Right lobe of liver (tissue), 4 donors: ENCODE data around the gene TMEM87A.

Experiments used
- CTCF ChIP-seq, 4 donors: fragments of 200-600 bp in 3 of 4; fragments of 450-650 bp in 1 of 4; IDR thresholded peaks; one replicate each; pipeline versions ENCODE4 v1.5.1 to v1.8.0; 2016 to 2022; ENCODE audit warnings: antibody characterized with exemption in 4 of 4, mild to moderate bottlenecking in 2 of 4
- POLR2A ChIP-seq: fragments of 450-650 bp; IDR thresholded peaks from one replicate; pipeline ENCODE4 v1.6.1; 2017; ENCODE audit warnings: antibody characterized with exemption, mild to moderate bottlenecking
- donor health status: DM: no; HTN: no; CAD: no.
- donor health status: DM: no; HTN: no; CAD: no.
- donor health status: DM: no; HTN: yes; CAD: no.

DNA sequence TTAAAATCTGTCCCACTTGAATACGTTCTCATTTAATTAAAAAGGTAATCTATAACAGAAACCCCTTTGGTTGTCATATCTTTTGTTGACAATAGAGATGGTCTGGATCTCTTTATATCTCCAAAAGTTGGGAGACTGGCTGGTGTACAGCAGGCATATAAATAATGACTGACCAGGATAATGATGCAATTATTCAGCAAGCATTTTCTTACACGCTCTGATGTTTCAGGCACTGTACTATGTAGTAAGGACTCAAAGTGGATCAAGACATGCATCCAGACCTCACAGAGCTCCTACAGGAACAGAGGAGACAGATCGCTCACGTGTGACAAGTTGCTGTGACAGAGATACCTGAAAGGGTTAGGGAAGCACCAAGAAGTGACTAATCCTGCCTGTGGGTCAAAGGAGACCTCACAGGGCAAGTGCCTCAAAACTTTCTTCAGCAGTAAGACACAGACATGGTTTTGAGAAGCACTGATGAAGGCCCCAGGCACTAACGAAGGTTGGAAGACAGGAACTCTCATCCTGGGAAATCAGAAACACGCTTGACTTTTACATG is 90.8 kb downstream of the TMEM87A start:
- TF ChIP-seq CTCF (IDR thresholded peaks at IDR 0.05) (no peak), POLR2A (no peak)
